NOMO-1 treated with DMSO at 0.1 percent for 48 hours (cell line): ENCODE measurements around the gene SAMD5.

Experiments
- DNase-seq: peaks from one replicate; lab custom pipeline; 2025; ENCODE audit not compliant: unreplicated experiment; lab: John Stamatoyannopoulos, UW

The SAMD5 gene

DNA sequence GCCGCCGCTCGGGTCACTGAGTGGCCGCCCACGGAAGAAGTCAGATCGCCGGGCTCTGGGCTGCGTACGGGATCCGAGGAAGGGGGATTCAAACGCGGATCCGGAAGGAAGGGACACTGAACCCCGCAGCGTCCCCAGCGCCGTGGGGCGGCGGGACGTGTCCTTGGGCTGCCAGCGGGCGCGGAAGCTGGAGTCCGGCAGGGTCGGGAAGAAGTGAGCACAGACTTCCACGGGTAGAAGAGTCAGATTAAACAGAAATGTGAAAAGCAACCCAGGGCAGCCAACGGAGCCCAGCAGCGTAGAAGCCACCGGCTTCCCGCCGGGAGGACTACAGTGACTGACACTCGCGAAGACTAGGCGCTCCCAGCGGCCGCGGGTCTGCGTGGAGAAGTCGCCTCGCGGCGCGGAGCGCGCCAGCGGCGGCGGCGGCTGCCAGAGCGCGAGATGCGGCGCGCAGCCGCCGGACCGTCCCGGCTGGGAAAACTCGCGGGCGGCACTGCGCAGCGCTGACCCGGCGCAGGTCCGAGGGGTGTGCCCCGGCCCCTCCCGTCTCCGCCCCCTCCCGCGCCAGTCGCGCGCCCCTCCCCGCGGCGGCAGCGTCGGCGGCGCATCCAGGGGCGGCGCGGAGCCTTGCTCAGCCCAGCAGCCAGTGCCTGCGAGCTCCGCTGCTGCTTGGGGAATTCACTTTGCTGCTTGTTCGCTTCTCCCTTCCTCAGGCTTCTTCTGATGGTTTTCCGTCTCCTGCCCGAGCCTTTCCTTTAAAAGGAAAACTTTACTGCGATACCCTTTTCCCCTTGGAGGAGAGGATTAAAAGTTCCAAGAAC, at the start of gene SAMD5:
Gene SAMD5 (plus strand): TSS at position 649 of the 824 bp plus-strand sequence. CDS start 239 bp downstream, outside the sequence.
- DNase-seq: no peak

DNA sequence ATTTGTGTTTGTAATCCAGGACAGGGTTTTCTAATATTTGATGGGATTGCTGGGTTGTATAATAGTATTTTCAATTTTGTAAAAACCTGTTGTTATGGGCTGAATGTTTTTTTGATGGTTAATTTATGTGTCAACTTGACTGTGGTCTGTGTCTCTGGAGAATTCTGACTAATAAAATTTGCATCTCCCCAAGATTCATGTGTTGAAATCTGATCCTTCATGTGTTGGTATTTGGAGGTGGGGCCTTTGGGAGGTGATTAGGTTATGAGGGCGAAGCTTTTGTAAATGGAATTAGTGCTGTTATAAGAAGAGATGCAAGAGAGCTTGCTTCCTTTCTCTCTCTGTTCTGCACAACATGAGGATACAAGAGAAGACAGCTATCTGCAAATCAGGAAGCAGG, 48.7 kb upstream of the SAMD5 start:
- no peak for DNase-seq

- no peak for DNase-seq
Observed at GRCh38 chr6:147463651-147464050, 44.8 kb upstream of the SAMD5 start.

DNA sequence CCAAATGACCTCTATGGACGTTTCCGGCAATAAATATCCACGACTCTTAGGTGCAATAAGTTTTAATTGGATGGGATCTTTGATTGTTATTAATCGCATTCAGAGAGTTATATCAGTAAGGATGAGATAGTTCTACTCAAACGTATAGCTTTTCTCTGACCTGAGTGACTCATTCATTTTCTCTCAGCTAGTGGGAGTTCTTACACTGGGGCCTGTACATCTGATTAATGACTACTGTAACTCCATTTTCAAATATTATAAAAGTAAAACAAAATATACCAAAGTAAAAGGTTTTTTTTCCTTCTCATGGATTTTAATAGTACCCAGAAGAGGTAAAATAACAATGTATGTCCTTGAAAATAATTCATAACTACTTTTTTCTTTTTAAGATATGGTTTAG, 41.1 kb upstream of the SAMD5 start:
- DNase-seq: peak; percentile 42

DNA sequence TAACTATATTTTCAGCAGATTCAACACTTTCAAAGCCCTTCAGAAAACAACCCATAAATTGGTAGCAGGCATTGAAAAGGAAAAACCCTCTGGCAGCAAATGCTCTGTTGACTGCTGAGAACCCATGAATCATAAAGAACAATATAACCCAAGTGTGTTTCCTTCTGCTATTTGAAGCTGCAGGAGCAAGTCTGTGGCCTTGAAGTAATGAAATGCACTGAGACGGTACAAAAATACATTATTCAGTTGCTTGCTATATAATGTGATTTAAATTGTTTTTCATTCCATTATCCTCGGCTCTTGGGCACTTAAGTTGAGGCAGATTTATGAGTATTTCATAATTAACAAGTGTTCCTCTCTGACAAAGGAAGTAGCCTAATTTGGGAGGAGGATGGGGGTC, 40.6 kb upstream of the SAMD5 start:
- DNase-seq: peak; percentile 11

- no peak for DNase-seq
Observed at GRCh38 chr6:147468634-147469033, 39.9 kb upstream of the SAMD5 start.

DNA sequence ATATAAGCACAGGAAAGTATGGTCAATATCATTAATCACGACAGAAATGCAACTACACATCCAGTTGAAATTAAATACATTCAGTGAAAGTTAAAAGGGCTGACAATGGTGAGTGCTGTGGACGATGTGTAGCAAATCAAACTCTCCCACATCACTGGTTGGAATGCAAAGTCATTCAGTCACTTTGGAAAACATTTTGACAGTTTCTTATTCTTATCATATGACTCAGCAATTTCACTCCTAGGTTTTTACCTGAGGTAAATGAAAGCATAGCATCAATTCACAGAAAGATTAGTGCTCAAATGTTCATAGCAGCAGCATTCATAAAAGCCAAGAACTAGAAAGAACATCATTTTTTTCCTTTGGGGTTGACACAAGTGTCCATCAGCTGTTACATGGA, 28.6 kb upstream of the SAMD5 start:
- DNase-seq: no peak

- DNase-seq: peak; percentile 40
Observed at GRCh38 chr6:147486683-147487082, 21.8 kb upstream of the SAMD5 start.

DNA sequence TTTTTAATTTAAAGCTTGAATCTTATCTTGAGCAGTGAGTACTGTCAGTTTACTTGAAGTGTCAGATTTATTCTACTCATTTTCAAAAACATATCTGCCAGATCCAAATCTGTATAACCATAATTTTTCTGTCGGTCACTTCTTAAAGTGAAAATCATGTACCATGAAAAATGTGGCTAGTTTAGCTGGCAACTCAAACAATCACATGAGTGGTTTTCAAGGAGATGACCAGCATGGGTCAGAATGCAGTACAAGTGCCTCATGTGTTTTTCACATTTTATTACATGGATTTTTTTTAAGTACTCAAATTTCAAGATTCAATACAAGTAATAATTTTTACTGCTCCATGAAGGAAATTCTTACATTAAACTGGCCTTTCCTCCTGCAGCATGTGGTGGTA, 11.0 kb upstream of the SAMD5 start:
- DNase-seq: no peak

GRCh38 chr6:147503587-147503986, 4.9 kb upstream of the SAMD5 start:
- no peak for DNase-seq

DNA sequence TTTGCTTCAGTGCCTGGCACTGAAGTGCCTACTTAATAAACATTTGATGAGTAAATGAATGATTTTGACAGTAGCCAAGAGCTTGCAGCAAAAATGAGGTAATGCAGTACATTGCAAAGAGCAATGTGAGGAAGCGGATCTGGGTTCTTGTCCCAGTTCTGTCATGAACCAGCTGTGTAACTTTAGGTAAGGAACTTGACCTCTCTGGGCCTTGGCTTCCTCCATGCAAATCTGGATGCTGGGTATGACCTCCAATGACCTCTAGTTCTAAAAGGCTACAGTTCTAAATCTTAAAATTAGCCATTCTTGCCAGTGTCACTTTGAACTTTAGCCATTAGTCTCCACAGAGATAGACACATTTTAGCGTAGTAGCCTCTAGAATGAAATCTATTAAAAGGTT, 3.6 kb upstream of the SAMD5 start:
- no peak for DNase-seq

- peak; percentile 23 for DNase-seq
Observed at GRCh38 chr6:147506704-147507114, 1.8 kb upstream of the SAMD5 start.

GRCh38 chr6:147507162-147508041, 1.1 kb upstream of the SAMD5 start:
- DNase-seq: no peak

- no peak for DNase-seq
Observed at GRCh38 chr6:147508866-147509608, 547 bp downstream of the SAMD5 start.

DNA sequence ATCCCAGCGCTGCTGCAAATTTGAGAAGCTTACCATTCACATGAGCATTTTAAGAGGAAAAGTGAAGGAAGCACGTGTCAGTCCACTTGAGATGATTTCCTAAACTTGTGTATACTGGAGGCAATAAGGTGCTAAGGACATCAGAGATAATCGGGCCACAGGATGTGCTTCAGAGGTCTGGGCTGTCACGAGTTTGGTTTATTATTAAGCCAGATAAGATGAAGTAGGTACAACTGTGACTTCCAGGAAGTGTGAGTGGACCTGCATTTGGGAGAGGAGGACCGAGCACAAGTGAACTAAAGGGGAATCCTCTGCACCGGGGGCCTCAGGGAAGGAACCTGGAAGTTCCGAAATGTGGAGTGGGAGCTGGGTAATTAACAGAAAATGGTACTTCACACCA, 1.4 kb downstream of the SAMD5 start:
- DNase-seq: no peak

DNA sequence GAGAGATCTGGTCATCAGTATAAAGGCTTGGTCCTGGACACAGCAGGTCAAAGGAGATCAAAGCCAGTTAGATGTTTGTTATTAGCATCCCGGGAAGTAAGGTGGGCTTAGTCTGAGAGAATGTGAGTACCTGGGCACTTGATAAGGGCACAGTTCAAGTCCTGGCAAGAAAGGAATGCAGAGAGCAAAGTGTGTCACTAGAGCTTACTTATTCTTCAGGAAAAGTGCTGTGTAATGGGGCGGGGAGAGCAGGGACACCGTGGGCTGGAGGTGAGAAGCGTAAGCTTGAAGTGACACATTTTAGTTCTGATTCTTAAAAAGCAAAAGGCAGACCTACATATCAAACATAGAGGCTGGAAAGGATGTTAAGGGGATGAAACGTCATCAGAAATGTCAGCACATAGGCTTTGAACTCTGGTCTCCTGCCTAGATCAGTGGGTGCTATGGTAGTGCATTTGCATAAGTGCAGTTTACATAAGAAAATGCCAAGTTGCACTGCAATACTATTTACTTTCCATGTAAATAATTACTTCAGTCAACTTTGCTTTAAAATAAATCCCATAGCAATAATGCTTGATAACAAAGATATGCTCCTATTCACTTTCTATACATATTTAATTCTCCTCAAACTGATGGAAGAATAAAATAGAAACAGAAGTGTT, 2.6 kb downstream of the SAMD5 start:
- no peak for DNase-seq

DNA sequence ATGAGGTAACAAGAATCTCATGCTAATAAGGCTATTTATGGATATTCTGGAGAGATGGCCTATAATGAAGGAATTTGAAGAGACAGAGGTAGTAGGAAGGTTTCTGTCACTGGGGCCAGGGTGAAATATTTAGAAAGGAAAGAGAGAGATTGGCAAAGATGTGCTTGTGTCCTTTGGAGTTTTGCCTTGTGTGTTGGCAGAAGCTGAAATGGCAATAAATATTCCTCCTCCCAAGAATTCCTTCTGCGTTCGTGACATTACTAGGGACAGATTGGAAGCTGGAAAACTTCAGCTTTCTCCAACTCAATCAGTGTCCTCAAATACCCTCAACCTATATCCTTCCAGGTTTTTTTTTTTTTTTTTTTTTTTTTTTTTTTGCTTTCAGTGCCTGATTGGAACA, 6.3 kb downstream of the SAMD5 start:
- no peak for DNase-seq

GRCh38 chr6:147515327-147515726, 6.8 kb downstream of the SAMD5 start:
- no peak for DNase-seq

GRCh38 chr6:147522597-147522996, 14.1 kb downstream of the SAMD5 start:
- DNase-seq: no peak

DNA sequence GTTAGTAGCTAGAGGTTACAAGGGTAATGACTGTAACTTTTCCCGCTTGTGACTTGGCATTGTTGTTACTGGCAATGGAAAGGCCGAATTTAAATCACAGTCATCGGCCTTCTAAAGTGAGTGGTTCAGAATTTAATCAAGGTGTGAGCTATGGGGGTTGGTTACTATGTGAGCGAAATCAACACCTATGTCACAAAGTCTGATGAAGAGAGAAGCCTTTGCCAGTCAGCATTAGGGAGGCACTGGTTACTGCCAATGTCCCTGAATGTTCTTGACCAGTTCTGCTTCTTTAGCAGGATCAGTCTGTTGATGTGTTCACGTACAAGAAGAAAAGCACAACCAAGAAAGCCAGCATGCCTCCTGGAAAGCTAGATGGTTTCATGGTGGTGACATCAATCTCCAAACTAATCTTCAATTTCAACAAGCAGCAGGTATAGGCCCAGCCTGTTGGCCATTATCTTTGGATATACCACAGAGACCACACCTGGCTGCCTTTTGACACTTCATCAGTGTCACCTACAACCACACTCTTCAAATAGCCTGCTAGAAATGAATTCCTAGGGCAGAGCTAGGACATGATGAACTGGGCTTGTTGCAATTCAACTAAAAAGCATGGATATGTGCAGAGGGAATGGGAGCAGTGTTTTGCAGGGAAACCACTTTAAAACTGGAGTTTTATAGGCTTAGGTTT, 17.2 kb downstream of the SAMD5 start:
- no peak for DNase-seq
